OCI-M1 (cell line): Measurements from ENCODE around the gene TTC38.
A peak's percentile ranks its signal among the peaks of the same experiment; 100 is the strongest.

Source experiments
- DNase-seq: peaks from one replicate; lab custom pipeline; 2025; lab: John Stamatoyannopoulos, UW

The TTC38 gene

GRCh38 chr22:46329616-46330015, 61.8 kb downstream of the TTC38 start:
- DNase-seq, result no peak

GRCh38 chr22:46330426-46330825, 62.6 kb downstream of the TTC38 start:
- DNase-seq, result no peak

GRCh38 chr22:46331496-46331895, 63.7 kb downstream of the TTC38 start:
- no peak for DNase-seq

GRCh38 chr22:46335201-46336118, 67.7 kb downstream of the TTC38 start, which contains the start of gene TRMU:
Gene TRMU (plus strand): TSS chr22:46335714. CDS start chr22:46335765, 51 bp downstream.
- peak; percentile 91 for DNase-seq

- peak; percentile 11 for DNase-seq
These were observed 68.6 kb downstream of the TTC38 start for GRCh38 chr22:46336119-46337078.

GRCh38 chr22:46337870-46338269, 70.1 kb downstream of the TTC38 start:
- DNase-seq, result no peak

- DNase-seq, result no peak
These were observed 70.8 kb downstream of the TTC38 start for GRCh38 chr22:46338636-46339035.

GRCh38 chr22:46339956-46340355, 72.1 kb downstream of the TTC38 start:
- DNase-seq, result no peak

- no peak for DNase-seq
These were observed 72.9 kb downstream of the TTC38 start for GRCh38 chr22:46340676-46341075.
